Measurements from ENCODE around the gene RALY.
"Not testable (repeated sequence)": the region's sequence is repeated elsewhere in the genome, so short reads cannot be mapped to it uniquely, and the experiment has no call there.

RALY gene

GRCh38 chr20:34111702-34112599 lies 118.2 kb downstream of the RALY start, which contains the start of gene EIF2S2:
TSS of gene EIF2S2 (minus strand) at chr20:34112243. CDS start at chr20:34112110, 133 bp downstream.
- DNase-seq = peak; percentile 91

- no peak for DNase-seq
These were observed 118.9 kb downstream of the RALY start for GRCh38 chr20:34112600-34113101.

DNA sequence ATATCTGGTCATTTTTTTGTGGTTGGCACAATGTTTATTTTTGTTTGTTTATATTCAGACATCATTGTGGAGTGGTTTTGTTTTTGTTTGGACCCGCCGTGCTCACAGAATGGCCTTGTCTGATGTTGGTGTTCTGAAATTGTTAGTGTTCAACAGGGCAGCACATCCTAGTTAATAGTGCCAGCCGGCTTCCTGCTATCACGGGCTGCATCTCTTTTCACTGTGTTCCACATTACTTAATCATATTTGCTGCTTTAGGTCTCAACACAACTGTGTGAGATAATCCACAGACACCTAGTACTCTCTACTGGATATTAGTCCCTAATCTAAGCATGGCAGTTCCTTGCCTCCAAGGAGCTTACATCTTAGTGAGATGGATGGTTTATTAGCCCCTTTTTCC lies 121.1 kb downstream of the RALY start:
- no peak for DNase-seq

- no peak for DNase-seq
These were observed 121.5 kb downstream of the RALY start for GRCh38 chr20:34115232-34115631.

GRCh38 chr20:34120213-34120612 lies 126.5 kb downstream of the RALY start:
- no peak for DNase-seq

- no peak for DNase-seq
These were observed 128.7 kb downstream of the RALY start for GRCh38 chr20:34122274-34122980.

- DNase-seq = no peak
These were observed 129.6 kb downstream of the RALY start for GRCh38 chr20:34123309-34123708.

- DNase-seq = no peak
These were observed 130.9 kb downstream of the RALY start for GRCh38 chr20:34124469-34125249.

DNA sequence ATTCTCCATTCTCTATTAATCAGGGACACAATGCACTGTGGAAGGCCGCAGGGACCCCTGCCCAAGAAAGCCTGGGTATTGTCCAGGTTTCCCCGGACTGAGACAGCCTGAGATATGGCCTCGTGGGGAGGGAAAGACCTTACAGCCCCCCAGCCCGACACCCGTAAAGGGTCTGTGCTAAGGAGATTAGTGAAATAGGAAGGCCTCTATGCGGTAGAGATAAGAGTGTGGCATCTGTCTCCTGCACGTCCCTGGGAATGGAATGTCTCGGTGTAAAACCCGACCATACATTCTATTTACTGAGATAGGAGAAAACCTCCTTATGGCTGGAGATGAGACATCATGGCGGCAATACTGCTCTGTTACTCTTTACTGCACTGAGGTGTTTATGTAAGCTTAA lies 134.1 kb downstream of the RALY start:
- no peak for DNase-seq

DNA sequence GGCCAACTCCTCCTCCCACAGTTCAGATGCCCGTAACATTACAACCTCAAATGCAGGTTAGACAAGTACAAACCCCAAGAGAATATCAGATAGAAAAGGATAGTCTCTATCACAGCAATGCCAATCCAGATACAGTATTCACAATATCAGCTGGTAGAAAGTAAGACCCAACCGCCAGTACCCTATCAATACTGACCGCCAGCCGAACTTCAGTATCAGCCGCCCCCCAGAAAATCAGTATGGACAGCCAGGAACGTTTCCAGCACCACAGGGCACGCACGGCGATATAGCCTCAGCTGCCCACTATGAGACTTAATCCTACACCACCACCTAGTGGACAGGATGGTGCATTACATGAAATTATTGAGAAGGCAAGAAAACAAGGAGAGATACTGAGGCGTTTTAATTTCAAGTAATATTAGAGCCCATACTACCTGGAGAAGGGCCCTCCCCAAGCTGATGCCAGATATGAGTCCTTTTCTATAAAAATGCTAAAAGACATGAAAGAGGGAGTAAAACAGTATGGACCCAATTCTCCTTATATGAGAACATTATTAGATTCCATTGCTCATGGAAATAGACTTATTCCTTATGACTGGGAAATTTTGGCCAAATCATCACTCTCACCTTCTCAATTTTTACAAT lies 135.9 kb downstream of the RALY start:
- peak; percentile 40 for DNase-seq

- DNase-seq = no peak
These were observed 137.8 kb downstream of the RALY start for GRCh38 chr20:34131491-34131890.

- DNase-seq = not testable (repeated sequence)
These were observed 138.8 kb downstream of the RALY start for GRCh38 chr20:34132491-34132890.

DNA sequence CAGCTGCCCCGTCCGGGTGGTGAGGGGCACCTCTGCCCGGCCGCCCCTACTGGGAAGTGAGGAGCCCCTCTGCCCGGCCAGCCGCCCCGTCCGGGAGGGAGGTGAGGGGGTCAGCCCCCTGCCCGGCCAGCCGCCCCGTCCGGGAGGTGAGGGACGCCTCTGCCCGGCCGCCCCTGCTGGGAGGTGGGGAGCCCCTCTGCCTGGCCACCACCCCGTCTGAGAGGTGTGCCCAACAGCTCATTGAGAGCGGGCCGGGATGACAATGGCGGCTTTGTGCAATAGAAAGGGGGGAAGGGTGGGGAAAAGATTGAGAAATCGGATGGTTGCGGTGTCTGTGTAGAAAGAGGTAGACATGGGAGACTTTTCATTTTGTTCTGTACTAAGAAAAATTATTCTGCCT lies 139.2 kb downstream of the RALY start:
- not testable (repeated sequence) for DNase-seq

GRCh38 chr20:34133365-34133860 lies 139.7 kb downstream of the RALY start:
- DNase-seq = not testable (repeated sequence)

All from kidney glomerular epithelial cell (primary cell).